GM12873 (cell line): Measurements from ENCODE around the gene DLEC1.

Source experiments
- CTCF ChIP-seq: IDR thresholded peaks from 2 replicates; pipeline ENCODE4 v1.5.1; 2012; ENCODE audit warnings: low read depth, mild to moderate bottlenecking, moderate library complexity, low read length, control low read depth; ENCODE audit not compliant: insufficient read depth; ENCODE audit errors: missing control alignments

The DLEC1 gene

GRCh38 chr3:38083871-38084333, 44.9 kb downstream of the DLEC1 start:
- TF ChIP-seq CTCF: no peak

GRCh38 chr3:38084334-38085310, 45.6 kb downstream of the DLEC1 start:
- no peak for TF ChIP-seq CTCF

- no peak for TF ChIP-seq CTCF
Observed at GRCh38 chr3:38085311-38085942, 46.4 kb downstream of the DLEC1 start.

- no peak for TF ChIP-seq CTCF
Observed at GRCh38 chr3:38085943-38086324, 46.9 kb downstream of the DLEC1 start.

GRCh38 chr3:38086496-38086895, 47.5 kb downstream of the DLEC1 start:
- TF ChIP-seq CTCF: no peak

GRCh38 chr3:38088126-38089078, 49.4 kb downstream of the DLEC1 start:
- TF ChIP-seq CTCF: no peak

- no peak for TF ChIP-seq CTCF
Observed at GRCh38 chr3:38089163-38089562, 50.2 kb downstream of the DLEC1 start.
